Peyer's patch (tissue), 4 donors: ENCODE data around the gene BPI.

Experiments
- POLR2A ChIP-seq, 2 donors: fragments of 450-650 bp; IDR thresholded peaks; one replicate each; pipeline ENCODE4 v1.5.1; 2017; ENCODE audit warnings: antibody characterized with exemption in 2 of 2, mild to moderate bottlenecking in 2 of 2, moderate library complexity in 2 of 2
- TF ChIP-seq, protein P1 (sequence below), 6 experiments: fragments of 450-650 bp in 4 of 6; fragments of 200-600 bp in 2 of 6; sonication (generic) in 1 of 6; IDR thresholded peaks; one replicate each; pipeline ENCODE4 v1.5.1; 2017 to 2019; ENCODE audit warnings: antibody characterized with exemption in 6 of 6, mild to moderate bottlenecking in 3 of 6, moderate library complexity in 1 of 6

DNA sequence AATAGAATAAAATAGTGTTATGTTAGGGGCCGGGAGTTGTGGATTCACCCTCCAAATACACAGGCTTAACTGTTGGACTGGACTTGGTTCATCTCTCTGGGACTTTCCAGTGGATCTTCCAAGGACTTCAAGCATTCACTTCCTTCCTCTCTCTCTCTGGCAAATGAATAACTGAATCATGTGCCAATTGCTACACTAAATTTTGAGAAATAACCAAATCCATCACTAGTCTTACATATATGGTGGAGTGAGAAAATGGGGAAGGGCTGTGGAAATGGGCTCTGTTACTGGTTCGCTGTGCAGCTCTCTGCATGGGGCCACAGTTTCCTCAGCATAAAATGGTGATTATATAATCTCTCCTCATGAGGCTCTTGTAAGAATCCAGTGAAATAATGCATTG lies 36.7 kb upstream of the BPI start:
- no peak for TF ChIP-seq POLR2A (IDR thresholded peaks at IDR 0.05)
- TF ChIP-seq, protein P1, sequence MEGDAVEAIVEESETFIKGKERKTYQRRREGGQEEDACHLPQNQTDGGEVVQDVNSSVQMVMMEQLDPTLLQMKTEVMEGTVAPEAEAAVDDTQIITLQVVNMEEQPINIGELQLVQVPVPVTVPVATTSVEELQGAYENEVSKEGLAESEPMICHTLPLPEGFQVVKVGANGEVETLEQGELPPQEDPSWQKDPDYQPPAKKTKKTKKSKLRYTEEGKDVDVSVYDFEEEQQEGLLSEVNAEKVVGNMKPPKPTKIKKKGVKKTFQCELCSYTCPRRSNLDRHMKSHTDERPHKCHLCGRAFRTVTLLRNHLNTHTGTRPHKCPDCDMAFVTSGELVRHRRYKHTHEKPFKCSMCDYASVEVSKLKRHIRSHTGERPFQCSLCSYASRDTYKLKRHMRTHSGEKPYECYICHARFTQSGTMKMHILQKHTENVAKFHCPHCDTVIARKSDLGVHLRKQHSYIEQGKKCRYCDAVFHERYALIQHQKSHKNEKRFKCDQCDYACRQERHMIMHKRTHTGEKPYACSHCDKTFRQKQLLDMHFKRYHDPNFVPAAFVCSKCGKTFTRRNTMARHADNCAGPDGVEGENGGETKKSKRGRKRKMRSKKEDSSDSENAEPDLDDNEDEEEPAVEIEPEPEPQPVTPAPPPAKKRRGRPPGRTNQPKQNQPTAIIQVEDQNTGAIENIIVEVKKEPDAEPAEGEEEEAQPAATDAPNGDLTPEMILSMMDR (IDR thresholded peaks at IDR 0.05): no peak
